Astrocyte of the spinal cord (primary cell): ENCODE results near the gene SCAMP2.

Source experiments
- DNase-seq: peaks from one replicate; pipeline ENCODE4 v3.0.0; 2011; ENCODE audit warnings: low read depth, low spot score
- H3K4me3 ChIP-seq: 2 replicates; pipeline ENCODE4 v1.5.1; 2011; ENCODE audit warnings: low read depth, mild to moderate bottlenecking, low read length, moderate library complexity
- in situ Hi-C: cut with HindIII; loops from 2 replicates; pipeline ENCODE4 v1.10.0; 2017; ENCODE audit warnings: low sequenced_read_pairs
- TF ChIP-seq, protein P1 (sequence below): IDR thresholded peaks from 2 replicates; pipeline ENCODE4 v1.5.1; 2012; ENCODE audit warnings: low read depth, mild to moderate bottlenecking, low read length, inconsistent platforms

SCAMP2 gene

DNA sequence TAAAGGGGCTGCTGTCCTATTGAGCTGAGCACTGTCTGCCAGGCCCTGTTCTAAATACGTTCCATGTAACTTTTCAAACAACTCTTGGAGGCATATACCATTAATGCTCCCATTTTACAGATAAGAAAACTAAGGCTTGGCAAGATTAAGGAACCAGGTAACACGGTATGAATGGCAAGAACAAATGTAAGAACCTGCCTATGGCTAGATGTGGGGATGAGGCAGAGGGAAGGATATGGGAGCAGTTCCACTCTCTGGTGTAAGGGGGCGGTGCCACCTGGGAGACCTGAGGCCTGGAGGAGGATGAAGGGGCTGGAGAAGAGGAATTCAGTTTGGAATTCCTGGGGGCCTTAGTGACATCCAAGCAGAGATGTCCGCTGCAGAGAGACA is 64.3 kb downstream of the SCAMP2 start:
- H3K4me3 ChIP-seq, result no peak overlapping the region
- no peak for DNase-seq
- TF ChIP-seq, protein P1, sequence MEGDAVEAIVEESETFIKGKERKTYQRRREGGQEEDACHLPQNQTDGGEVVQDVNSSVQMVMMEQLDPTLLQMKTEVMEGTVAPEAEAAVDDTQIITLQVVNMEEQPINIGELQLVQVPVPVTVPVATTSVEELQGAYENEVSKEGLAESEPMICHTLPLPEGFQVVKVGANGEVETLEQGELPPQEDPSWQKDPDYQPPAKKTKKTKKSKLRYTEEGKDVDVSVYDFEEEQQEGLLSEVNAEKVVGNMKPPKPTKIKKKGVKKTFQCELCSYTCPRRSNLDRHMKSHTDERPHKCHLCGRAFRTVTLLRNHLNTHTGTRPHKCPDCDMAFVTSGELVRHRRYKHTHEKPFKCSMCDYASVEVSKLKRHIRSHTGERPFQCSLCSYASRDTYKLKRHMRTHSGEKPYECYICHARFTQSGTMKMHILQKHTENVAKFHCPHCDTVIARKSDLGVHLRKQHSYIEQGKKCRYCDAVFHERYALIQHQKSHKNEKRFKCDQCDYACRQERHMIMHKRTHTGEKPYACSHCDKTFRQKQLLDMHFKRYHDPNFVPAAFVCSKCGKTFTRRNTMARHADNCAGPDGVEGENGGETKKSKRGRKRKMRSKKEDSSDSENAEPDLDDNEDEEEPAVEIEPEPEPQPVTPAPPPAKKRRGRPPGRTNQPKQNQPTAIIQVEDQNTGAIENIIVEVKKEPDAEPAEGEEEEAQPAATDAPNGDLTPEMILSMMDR, result peak; percentile 15
- in situ Hi-C loops, result no loop called here

DNA sequence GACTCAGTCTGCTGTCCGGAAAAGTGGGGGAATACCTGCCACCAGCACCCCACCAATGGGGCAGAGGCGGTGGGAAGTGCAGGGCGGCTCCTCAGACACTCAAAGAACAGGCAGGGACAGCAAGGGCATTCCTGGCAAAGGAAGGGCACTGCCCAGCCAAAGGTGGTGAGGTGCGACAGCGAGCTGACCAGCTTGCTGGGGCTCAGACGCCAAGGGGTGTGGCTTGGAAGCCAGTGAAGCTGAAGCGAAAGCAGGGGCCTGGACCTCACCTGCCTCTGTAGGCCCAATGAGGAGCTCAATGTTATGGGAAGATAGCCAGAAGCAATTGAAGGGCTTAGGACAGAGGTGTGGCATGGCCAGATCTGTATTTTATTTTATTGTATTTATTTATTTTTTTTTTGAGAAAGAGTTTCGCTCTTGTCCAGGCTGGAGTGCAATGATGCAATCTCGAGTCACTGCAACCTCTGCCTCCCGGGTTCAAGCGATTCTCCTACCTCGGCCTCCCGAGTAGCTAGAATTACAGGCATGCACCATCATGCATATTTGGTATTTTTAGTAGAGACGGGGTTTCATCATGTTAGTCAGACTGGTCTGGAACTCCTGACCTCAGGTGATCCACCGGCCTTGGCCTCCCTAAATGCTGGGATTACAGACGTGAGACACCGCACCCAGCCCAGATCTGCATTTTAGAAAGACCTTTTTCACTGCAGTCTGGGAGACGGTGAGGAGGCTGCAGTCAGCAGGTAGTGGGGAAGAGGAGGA is 64.9 kb downstream of the SCAMP2 start:
- DNase-seq, result no peak
- TF ChIP-seq, protein P1, result no peak
- in situ Hi-C loops, result no loop called here
- no peak overlapping the region for H3K4me3 ChIP-seq

DNA sequence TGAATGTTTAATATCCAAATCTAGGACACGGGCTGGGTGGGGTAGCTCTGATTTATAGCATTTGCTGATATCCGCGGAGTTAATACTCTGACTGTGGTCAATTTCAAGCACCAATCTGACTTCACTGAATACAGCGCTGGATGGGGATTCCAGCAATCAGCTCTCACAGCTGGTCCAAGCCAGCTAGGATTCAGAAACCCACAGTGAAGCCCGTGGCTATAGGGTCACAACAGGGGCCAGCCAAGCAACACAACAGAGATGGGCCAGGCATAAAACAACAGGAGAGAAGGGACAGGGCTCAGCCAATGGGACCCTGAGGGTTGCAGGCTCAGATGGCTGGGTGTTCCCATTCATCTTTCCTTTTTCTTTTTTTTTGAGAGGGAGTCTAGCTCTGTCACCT is 65.9 kb downstream of the SCAMP2 start:
- no peak overlapping the region for H3K4me3 ChIP-seq
- TF ChIP-seq, protein P1, result no peak
- in situ Hi-C loops, result no loop called here
- peak; percentile 41 for DNase-seq

DNA sequence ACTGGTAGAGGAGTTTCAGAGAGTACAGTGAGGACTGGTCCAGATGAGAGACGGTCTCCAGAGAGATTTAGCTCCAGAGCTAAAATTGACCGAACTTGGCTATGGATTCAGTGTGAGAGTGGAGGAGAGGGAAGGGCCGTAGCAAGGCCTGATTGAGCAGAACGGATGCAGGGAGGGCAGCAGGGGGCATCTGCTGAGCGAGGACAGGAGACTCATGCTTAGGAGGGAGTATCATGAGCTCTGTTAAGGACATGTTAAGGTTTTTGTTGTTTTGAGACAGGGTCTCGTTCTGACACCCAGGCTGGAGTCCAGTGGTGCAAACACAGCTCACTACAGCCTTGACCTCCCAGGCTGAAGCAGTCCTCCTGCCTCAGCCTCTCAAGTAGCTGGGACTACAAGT is 68.2 kb downstream of the SCAMP2 start:
- DNase-seq, result no peak
- TF ChIP-seq, protein P1, result no peak
- in situ Hi-C loops, result no loop called here
- H3K4me3 ChIP-seq, result no peak overlapping the region

DNA sequence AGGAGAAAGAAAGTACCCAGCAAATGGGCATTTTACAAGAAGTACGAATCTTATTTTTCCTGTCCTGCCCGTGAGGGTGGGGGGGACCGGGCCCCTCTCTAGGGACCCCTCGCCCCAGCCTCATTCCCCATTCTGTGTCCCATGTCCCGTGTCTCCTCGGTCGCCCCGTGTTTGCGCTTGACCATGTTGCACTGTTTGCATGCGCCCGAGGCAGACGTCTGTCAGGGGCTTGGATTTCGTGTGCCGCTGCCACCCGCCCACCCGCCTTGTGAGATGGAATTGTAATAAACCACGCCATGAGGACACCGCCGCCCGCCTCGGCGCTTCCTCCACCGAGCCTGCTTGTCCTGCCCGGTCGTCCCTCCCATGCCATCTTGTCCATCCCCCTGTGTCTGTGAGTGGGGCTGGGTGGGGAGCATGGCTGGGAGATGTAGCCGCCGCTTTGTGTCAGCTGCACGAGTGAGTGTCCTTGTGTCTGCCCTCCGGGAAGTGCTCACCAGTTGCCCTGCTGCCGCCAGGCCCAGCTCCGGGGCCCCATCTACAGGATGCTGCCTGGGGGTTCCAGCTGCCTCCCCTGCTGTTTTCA is 70.2 kb downstream of the SCAMP2 start:
- DNase-seq, result no peak
- no peak overlapping the region for H3K4me3 ChIP-seq
- in situ Hi-C loops, result no loop called here
- TF ChIP-seq, protein P1, result no peak

DNA sequence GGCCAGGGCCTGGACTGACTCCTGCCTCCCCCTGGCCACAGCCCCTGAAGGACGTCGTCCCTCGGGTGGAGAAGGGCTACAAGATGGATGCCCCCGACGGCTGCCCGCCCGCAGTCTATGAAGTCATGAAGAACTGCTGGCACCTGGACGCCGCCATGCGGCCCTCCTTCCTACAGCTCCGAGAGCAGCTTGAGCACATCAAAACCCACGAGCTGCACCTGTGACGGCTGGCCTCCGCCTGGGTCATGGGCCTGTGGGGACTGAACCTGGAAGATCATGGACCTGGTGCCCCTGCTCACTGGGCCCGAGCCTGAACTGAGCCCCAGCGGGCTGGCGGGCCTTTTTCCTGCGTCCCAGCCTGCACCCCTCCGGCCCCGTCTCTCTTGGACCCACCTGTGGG is 70.9 kb downstream of the SCAMP2 start:
- no peak overlapping the region for H3K4me3 ChIP-seq
- TF ChIP-seq, protein P1, result no peak
- in situ Hi-C loops, result no loop called here
- DNase-seq, result no peak
